Measurements from ENCODE around the gene UBN1.

The UBN1 gene

GRCh38 chr16:4826526-4826925, 20.8 kb upstream of the UBN1 start:
- no peak for DNase-seq

- DNase-seq: no peak
Observed at GRCh38 chr16:4826980-4827379, 20.3 kb upstream of the UBN1 start.

GRCh38 chr16:4828567-4829321, 18.5 kb upstream of the UBN1 start:
- no peak for DNase-seq

DNA sequence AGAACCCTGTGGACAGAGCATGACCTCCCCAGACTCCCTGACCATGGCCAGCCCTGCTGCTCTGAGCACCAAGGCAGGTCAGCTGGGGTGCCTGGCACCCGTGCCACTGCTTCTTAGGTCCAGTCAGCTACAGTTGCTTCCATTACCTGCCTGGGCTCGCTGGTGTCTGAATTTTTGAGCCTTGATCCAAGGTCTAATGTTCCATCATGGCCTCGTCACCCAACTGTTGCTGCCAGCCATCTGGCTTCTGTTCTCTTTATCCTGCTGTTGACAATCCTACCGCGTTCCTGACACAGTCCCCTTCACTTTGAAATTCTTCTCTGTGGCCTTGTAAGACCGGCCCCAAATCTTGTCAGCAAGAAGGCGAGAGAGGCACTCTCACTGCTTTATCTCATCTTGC, 16.9 kb upstream of the UBN1 start:
- no peak for DNase-seq

DNA sequence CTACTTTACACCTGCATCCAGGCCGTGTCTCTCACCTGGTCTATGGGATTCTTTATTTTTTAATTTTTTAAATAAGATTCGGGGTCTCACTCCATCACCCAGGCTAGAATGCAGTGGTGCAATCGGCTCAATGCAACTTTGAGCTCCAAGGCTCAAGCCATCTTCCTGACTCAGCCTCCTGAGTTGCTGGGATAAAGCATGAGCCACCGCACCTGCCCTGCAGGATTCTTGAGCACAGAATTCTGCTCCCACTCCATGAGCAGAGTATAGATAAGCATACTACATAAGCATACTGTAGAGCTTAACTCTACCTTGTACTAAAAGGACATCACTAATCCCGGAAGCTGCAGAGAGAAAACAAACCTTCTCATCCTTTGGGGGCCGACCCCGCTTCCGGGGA, 15.7 kb upstream of the UBN1 start:
- no peak for DNase-seq

DNA sequence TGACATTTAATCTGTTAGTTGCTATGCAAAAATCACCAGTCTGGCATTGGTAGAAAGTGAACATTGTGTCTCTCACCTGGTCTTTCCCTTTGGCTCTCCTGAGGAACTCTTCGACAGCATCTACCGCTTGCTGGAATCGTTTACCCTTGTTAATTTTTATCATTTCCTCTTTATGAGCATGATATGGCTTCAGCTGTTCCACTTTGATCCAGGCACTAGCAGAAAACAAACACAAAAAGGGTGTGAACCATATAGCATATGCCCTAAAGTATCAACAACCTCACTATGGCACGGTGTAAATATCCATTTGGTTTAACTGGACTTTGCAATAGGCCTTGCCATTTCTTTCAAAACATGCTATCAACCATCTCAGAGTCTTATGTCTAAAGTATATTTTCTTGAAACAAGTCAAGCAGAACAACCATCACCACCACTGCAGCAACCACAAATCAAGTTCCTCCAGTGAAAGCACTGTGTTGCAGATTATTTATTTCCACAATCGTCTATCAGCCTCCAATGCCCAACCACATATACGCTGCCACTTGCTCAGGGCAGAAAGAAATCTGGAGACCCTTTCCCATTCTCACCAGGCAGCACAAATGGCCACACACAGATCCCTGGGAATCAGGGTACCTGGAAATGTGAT, 14.5 kb upstream of the UBN1 start:
- DNase-seq: no peak

- no peak for DNase-seq
Observed at GRCh38 chr16:4833584-4833983, 13.7 kb upstream of the UBN1 start.

DNA sequence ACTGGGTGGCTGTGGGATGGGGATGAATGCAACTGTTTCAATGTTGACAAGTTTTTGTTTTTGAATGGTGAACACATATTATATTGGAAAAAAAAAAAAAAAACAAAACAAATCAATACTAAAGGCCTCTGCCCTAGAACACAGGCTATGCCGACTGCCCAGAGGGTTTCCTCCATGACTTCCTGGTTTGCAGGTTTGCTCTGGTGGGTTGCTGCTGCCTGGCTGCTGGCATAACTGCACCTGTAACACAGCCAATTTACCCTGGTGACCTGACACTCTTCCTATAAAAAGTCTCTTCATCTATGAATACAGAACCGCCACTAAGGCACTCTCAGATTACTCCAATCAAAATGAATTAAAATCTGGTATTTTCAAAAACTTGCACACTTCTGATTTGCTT, 10.6 kb upstream of the UBN1 start:
- DNase-seq: no peak

DNA sequence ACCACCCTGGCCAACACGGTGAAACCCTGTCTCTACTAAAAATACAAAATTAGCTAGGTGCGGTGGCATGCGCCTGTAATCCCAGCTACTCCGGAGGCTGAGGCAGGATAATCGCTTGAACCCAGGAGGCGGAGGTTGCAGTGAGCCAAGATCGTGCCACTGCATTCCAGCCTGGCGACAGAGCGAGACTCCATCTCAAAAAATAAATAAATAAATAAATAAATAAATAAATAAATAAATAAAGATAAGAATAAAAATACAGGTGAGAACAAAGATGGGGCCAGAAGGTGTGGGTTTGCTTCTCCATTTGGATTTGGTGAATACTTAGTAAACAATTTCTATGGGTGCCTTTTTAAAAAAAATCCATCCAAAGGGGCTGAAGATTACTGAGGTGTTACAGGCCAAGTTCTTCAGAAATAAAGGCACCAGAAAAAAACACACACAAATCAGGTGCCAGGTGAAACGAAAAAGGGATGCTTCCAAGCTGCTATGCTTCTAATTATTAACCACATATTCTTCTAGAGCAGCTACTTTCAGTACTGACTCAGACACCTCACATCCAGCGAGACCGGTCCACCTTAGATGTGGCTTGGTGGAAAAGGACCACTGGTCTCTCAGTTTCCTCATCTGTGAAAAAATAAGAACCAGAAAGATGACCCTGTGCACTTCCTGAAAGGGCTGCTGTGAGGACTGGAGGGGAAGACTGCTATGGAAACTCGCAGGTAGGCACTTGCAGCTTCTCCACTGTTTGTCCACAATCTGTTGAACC, 9.4 kb upstream of the UBN1 start:
- no peak for DNase-seq

DNA sequence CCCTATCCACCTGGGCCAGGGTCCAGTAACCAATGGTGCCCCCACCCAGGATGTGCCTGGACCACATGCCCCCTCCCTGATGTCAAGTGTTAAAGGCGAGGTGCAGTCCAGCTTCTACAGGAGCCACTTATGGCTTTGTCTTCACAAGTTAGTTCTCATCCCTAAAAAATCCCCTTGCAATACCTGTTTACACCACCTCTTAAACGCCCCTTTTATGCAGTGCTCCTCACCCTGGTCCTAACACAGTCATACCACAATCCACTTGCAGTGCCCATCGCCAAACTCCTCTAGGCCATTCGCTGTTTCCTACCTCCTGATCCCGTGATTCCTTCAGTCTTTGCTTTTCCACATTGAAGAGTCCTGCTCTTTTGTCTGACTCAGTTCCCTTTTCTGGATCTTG, 7.3 kb upstream of the UBN1 start:
- no peak for DNase-seq

- no peak for DNase-seq
Observed at GRCh38 chr16:4840984-4841383, 6.3 kb upstream of the UBN1 start.

- no peak for DNase-seq
Observed at GRCh38 chr16:4846503-4846900, 779 bp upstream of the UBN1 start.

DNA sequence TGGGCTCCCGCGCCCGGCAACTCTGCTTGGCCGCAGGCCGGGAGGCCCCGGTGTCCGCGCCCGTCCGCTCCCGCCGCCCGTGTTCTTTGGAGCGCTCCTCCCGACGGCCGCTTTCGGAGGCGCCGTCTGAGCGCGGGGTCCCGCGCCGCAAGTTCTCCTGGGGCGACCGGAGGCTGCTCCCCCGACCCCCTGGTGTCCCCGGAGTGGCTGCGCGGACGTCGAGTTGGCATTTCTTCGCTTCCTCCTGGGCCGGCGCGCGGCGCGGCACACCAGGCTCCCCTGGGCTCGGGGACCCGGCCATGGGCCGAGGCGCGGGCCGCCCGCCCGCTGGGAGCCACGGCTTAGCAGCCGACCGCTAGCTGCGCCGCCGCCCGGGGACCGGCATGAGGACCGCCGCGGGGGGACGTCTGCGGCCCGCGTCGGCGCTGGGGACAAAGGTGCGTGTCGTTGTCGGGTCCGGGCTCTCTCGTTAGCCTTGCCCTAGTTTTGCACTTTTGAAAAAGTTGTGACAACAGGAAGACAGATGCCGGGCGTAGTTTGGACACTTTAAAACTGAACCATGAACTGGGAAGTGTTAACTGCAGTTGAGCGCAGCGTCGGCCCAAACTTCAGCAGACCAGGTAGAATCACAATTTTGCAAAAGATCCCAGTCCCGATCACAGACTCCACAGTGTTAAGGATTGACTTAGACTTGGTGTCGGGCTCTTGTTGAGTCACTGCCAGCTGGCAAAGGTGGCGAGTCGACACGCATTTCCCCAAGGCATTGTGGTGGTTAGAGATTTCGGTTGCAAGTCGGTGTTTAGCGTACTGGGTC, 700 bp downstream of the UBN1 start:
- DNase-seq: peak; percentile 16

DNA sequence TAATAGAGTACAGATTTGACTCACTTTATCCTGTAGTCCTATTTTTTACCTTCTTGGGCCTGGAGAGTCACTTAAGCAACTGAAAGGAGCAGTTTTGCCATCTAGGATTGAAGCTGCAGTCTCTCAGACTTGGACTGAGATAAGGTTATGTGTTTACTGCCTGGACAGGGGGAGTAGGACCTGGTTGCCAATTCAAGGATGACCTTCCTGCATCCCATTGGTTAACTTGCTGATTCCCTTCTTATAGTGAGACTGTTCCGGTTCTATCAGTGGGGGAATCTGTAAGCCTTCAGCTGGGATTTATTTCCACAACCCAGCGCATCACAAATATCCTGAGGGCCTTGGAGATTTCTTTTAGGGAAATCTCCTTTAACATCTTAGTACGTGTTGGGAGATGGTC, 2.9 kb downstream of the UBN1 start:
- no peak for DNase-seq

- DNase-seq: no peak
Observed at GRCh38 chr16:4852221-4852872, 5.1 kb downstream of the UBN1 start.

GRCh38 chr16:4855371-4855770, 8.1 kb downstream of the UBN1 start:
- no peak for DNase-seq

DNA sequence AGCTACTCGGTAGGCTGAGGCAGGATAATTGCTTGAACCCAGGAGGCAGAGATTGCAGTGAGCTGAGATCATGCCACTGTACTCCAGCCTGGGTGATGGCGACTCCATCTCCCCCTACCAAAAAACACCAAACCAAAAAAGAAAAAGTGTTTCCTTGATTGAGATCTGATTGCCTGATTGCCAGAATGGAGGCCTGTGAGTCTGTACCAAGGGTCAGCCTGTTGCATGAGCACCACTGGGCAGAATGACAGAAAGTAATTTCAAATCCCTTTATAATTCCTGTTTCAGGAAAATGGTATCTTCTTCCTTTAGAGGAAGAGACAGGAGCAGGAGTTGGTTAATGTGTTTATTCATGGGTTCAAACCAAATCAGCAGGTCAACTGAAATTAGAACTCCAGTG, 8.5 kb downstream of the UBN1 start:
- DNase-seq: no peak

GRCh38 chr16:4859190-4859899, 12.1 kb downstream of the UBN1 start:
- DNase-seq: no peak

DNA sequence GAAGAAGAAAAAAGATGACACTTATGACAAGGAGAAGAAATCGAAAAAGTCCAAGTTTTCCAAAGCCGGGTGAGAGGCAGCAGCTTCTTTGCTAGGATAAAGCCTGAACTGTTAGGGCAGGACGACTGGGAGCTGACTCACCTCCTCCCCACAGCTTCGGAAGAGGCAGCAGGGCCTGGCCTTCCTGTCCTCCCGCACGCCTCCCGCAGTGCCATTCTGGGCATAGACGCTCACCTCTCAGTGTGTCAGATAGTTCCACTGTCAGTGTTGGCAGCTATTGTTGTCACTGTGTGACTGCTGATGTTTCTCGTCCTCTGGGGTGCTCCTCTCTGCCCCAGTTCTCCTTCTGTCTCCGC, 12.6 kb downstream of the UBN1 start:
- DNase-seq: no peak

GRCh38 chr16:4860727-4861342, 13.6 kb downstream of the UBN1 start:
- no peak for DNase-seq

- no peak for DNase-seq
Observed at GRCh38 chr16:4862639-4863038, 15.4 kb downstream of the UBN1 start.

DNA sequence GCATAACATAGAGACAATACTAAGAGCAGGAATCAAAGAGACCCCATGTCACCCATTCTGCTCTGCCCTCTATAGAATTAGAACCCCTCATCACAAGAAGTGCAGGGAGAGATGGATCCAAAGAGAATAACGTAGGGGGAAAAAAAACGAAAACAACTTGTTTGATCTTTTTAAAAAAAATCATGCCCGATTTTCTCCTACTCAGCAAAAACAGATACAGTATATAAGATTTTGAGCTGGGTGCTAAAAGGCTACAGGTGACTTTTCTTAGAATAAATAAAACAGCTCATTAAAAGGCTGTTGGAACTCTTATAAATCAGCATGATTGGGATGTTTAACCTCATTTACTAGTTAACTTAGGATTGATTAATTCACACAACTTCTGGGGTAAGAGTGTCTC, 17.4 kb downstream of the UBN1 start:
- DNase-seq: no peak
